Skin epidermis (tissue), 12 donors: Measurements from ENCODE around the gene PIWIL1.

ENCODE experiments used
- H3K27ac ChIP-seq, 21 experiments: fragments of 200-600 bp; sonication (generic) in 11 of 21; one replicate each; pipeline ENCODE4 v1.5.0; 2020; ENCODE audit warnings: mild to moderate bottlenecking in 3 of 21, inconsistent platforms in 2 of 21, moderate library complexity in 2 of 21
- H3K4me3 ChIP-seq, 7 experiments: fragments of 200-600 bp; sonication (generic) in 2 of 7; one replicate each; pipeline ENCODE4 v1.5.0; 2020; ENCODE audit warnings: inconsistent platforms in 2 of 7, mild to moderate bottlenecking in 2 of 7, moderate library complexity in 1 of 7

The PIWIL1 gene

DNA sequence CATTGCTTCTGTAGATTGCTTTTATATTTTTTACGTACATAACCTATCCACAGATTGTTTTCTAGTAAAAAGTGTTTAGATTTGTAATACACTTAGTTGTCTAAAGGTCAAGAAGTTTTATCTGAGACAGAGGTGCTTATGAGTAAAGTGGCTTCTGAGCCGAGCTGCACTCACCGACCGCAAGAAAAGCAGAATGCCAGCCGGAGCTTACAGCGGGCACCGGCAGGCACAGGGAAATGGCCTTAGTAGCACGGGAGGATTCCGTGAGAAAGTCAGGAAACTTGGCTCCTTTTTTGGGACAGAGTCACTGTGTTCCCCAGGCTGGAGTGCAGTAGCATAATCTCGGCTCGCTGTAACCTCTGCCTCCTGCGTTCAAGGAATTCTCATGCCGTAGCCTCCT is 29.8 kb downstream of the PIWIL1 start:
- no peak overlapping the region for H3K4me3 ChIP-seq
- no peak overlapping the region for H3K27ac ChIP-seq

DNA sequence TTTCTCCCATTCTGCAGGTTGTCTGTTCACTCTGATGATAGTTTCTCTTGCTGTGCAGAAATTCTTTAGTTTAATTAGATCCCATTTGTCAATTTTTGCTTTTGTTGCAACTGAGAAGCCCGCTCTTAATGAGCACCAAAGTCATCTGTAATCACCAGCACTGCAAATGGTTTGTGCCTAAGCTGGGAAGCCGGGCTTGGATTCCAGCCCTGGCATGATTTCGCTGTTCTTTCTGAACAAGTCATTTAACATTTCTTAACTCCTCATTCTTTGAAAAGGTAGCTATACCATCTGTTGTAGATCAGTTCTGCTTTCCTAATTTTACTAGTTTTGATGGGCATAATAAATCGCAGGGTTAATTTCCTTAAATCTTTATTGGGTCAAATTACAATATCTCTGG is 32.1 kb downstream of the PIWIL1 start:
- no peak overlapping the region for H3K4me3 ChIP-seq
- no peak overlapping the region for H3K27ac ChIP-seq

DNA sequence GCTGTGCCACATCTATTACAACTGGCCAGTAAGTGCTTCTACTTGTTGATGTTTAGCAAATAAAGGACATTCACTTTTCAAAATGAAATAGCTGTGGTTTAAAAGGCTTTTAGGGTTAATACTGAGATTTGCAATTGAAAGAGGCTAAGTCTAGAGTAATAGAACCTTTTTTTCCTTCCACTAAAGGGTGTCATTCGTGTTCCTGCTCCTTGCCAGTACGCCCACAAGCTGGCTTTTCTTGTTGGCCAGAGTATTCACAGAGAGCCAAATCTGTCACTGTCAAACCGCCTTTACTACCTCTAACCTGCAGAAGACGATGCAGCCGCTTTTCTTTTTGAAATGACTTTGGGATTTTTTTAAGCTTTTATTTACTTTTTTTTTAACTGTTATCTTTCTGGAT is 33.6 kb downstream of the PIWIL1 start:
- no peak overlapping the region for H3K27ac ChIP-seq
- no peak overlapping the region for H3K4me3 ChIP-seq

DNA sequence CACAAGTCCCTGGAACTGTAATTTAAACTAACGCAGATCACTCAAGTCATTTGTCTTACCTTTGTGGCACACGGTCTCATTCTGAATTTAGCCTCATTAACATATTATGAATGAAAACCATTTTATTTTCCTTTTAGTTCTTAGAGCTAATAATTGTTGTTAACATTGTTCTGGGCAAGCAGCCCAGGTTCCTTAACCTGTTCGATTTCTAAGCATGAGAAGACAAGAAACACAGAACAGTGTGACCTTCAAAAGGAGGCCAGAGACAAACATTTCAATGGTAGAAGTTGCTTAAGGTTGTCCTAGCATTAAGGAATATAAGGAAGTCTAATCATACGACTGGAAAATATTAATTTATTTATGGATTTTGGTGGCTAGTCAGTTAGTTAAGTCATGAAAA is 35.2 kb downstream of the PIWIL1 start:
- Histone ChIP-seq H3K27ac (no peak overlapping the region), H3K4me3 (no peak overlapping the region)

DNA sequence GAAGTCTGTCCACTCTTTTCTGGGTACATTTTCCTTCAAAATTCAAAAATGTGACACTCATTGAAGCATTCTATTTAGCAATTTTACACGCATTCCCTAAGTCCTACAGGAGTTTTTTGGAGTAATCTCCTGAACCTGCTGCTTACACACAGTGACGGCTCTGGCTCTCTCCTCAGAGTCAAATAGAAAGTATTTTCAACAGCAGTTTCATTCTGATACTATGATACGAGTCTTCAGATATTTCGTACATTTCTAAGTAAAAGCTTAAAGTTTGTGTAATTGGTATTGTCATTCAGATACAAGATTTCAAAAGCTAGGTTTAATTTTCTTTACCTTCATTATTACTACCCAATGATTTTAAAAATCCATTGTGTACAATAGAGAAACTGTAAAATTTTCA is 36.4 kb downstream of the PIWIL1 start:
- Histone ChIP-seq H3K27ac (no peak overlapping the region), H3K4me3 (no peak overlapping the region)

DNA sequence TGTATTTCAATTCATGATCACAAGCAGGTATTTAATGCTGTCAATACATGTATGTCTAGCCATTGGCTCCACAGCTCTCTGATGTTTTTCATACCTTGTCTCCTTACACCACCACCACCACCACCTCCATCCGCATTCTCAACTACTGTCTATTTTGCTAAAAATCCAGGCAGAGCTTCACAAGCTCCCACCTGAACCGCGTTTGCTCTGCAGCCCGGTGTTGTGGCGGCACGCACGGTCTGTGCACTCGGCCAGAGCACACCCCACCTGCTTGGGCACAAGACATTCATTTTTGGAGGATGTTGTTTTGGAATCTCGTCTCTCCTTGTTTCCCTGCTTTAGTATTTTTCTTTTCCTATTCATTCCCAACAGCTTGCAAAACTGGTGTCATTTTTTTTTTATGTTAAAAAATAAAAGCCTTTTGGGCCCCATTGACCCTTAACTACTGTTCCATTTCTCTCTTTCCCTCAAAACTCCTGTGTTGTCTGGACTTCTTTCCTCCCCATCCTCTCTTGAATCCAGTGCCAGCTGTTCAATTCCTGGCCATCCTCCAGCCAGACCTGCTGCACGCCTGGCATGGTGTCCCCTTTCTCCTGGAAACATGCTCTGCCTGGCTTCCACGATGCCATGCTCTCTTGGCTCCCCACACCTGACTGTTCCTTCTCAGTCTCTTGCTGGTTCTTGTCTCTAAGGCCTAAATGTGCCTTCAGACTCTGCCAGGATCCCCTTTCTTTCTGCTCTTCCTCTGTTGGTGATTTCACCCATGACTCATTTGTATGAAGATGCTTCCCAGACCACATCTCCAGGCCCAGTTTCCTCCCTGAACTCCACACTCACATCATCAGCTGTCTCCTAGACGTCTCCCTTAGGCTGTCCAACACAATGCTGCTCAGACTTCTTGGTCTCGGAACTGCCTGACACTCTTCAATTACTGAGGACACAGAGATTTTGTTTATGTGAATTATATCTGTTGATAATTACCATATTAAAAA is 37.9 kb downstream of the PIWIL1 start:
- Histone ChIP-seq H3K27ac (no peak overlapping the region), H3K4me3 (no peak overlapping the region)

DNA sequence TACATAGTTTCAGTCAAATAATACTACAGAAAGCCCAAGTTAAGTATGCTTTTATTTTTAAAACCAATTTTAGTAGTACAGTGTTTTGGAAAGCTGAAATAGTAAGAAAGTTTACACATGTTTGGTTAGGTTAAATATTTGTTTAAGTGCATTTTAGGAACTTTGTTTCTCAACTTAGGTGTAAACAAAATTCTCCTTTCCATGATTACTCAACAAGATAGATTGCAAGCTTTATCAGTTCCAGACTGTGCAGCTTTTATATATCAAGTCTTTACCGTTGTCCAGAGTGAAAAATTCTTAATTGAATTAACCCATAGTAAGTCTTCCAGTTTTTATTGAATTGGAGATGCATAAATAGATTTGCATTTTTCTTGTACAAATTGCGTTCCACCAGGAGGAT is 45.1 kb downstream of the PIWIL1 start:
- no peak overlapping the region for H3K27ac ChIP-seq
- no peak overlapping the region for H3K4me3 ChIP-seq

DNA sequence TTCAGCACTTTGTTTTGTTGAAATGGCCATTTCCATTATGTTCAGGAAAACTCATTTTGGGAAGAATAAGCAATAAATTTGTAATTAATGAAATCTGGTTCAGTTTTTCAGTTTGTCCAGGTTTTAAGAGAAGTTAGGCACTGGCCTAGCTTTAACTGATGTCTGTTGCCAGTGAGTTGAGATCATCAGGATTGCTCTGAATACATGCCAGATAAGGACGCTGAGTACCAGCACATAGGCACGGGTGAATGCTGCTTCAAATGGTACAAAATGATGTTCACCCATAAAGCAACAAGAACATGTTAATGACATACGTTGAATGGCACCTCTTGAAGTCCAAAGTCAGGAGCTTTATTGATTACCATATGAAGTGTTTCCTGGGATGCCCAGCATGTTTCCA is 46.5 kb downstream of the PIWIL1 start:
- H3K27ac ChIP-seq: no peak overlapping the region
- H3K4me3 ChIP-seq: no peak overlapping the region

DNA sequence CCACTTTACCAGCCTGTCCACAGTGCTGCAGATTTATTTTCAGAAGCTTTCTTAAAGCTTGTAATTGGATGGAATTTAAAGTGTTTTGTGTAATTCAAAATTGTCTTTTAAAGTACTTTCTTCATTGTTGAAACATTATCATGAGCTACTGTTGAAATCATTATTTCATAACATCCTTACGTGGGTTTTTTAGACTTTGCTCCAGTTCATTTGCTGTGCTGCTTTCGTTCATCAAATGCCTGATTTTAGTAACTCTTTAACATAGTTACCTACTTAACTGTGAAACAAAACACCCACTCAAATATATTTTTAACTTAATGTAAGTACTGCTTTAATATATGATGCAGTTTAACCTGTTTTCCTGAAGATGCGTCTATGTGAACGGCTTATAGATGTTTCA is 47.5 kb downstream of the PIWIL1 start:
- H3K4me3 ChIP-seq: no peak overlapping the region
- H3K27ac ChIP-seq: no peak overlapping the region

DNA sequence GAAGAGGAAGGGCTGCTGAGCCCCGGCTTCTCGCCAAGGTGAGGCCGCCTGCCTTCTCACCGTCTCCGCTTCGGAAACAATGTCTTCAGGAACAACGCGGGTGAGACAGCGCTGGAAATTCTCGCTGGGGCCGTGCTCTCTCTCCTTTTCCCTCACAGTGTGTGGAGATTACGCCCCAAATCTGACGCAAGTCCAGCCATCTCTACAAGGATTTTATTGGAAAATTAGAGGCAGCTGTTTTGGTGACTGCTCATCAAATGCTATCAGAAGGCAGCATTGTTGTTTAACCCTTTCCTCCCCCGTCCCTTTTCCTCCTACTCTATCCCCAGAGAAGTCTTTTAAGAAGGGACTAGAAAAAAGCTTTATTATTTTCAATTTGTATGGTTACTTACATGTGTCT is 53.5 kb downstream of the PIWIL1 start:
- Histone ChIP-seq H3K27ac (no peak overlapping the region), H3K4me3 (no peak overlapping the region)

DNA sequence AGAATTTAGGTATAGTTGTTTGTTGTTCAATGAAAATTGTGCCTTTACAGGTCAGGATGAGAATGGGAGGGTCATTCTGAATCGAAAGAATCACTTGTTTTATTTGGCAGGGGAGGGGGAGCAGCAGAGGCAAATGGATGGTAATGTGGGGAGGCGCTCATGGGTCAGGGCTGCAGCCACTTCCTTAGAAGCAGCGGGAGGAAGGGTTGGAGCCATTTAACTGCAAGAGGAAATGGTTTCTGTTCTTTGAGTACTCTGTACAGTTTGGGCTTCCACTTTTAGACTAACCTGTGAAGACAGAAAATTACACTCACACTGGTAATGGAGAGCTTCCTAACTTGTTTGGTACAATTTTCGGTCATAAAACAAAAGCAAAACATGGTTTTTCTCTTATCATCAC is 57.2 kb downstream of the PIWIL1 start:
- no peak overlapping the region for H3K27ac ChIP-seq
- no peak overlapping the region for H3K4me3 ChIP-seq

DNA sequence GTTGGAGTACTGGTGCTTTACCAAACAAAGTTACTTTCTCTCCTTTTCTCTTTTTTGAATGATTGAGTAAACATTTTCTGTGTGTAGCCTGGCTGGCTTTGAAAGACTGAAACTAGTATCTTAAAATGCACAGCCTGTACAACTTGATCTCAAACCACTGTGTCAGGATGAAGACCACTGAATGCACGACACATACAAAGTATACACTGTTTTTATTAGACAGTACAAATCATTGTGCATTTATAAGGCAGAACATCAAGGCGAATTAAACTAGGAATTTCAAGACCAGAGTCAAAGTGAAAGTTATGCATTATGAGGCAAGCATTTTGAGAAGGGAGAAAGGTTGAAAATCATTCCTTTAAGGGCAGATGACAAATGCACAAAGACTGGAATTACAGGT is 59.0 kb downstream of the PIWIL1 start:
- H3K27ac ChIP-seq: no peak overlapping the region
- H3K4me3 ChIP-seq: no peak overlapping the region

DNA sequence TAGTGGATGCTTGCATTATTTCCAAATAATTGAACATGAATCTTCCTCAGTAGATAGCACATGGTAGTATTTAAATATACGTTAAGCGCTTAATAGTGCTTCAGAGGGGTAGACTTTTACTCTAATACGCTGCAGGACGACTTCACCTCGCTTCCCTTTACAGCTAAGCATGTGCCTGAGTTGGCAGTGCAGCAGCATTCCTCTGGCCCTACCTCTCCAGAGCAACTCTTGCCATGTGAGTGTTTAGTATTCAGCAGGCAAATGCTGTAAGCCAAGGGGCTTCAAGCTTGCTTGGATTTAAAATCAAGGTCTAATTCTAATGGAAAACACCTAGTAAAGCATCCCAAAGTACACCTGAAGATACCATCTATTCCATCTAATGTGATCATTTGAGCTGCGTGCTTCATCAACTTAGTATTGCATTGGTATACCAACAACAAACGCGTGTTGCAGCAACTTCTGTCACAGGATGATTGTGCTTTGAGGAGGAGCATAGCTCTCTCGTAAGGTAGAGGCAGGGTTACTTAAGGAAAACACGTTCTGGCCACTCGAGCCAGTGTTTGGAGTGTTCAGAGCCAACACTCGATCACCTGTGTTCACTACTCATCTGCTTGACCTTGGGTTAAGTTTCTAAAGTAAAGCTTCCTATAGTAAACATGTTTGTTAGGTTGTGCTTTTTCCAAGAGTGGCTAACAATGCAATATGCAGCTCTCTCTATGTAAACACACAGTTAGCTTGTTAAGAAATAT is 60.6 kb downstream of the PIWIL1 start:
- Histone ChIP-seq H3K4me3 (no peak overlapping the region), H3K27ac (no peak overlapping the region)

DNA sequence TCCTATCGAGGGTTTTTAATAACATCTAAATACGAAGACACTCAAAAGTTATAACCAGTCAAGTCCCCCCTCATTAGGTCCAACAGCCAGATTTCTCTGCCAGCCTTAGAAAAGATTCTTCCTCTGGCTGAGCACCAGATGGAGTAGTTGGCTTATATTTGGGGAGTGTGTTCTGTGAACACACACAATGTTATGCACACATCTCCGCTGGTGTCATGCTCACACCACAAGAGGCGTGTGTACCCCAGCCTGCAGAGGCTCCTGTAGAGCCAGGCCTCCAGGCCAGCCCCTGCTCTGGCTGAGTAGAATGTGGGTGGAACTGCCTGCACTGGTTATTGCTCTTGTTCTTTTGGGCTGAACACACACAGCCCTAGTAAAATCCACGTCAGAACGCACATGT is 64.0 kb downstream of the PIWIL1 start:
- Histone ChIP-seq H3K4me3 (no peak overlapping the region), H3K27ac (no peak overlapping the region)

DNA sequence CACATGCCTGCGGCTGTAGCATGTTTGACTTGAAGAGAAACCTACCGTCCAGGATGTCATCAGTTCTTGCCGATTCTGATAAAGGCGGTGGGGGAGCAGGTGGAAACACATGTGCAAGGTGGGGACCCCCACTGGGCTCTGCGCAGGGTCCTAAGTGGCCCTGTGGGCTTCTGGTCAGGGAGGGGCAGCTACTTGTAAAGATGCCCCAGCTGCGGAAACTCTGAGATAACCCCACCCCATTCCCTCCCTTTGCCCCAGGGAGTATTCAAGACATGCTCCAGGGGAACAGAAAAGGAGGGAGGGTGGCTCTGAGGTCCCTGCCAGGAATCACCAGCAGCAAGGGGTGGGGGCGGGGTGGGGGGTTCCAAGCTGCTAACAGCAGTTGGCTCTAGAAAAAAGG is 67.6 kb downstream of the PIWIL1 start:
- H3K4me3 ChIP-seq: no peak overlapping the region
- no peak overlapping the region for H3K27ac ChIP-seq

DNA sequence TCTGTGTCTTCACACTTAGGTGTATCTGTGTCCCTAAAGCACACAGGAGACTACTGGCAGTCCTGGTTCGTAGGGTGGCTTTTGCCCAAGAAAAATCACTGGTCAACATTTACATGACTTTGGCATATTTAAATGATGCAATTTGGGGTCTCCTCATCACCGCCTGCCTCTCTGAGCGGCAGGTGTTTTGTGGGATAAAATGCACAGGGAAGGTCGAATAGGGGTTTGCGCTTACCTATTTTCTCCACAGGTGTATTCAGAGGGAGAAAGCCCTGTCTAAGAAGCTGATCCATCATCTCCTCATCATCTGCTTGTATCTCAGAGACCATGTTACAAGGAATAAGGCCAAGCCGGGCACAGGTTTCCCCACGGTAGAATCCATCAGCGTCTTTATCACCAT is 74.7 kb downstream of the PIWIL1 start:
- no peak overlapping the region for H3K27ac ChIP-seq
- no peak overlapping the region for H3K4me3 ChIP-seq

DNA sequence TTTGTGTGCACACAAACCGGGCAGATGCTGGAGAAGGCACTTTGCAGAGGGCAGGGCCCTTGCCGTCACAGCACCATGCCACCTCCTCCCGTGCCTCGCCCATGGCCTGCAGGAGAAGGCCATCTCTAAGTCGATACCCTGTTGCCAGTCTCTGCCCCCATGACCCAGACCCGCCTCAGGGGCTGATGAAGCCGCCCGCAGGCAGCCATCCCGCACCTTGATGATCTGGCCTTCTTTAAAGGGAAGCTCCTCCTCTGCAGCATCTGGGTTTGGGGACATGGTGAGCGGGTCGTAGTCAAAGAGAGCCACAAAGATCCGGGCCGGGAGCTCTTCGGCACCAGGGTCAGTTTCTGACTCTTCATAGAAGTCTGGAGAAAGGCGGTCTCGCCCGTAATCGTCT is 76.2 kb downstream of the PIWIL1 start:
- H3K27ac ChIP-seq: no peak overlapping the region
- H3K4me3 ChIP-seq: no peak overlapping the region

DNA sequence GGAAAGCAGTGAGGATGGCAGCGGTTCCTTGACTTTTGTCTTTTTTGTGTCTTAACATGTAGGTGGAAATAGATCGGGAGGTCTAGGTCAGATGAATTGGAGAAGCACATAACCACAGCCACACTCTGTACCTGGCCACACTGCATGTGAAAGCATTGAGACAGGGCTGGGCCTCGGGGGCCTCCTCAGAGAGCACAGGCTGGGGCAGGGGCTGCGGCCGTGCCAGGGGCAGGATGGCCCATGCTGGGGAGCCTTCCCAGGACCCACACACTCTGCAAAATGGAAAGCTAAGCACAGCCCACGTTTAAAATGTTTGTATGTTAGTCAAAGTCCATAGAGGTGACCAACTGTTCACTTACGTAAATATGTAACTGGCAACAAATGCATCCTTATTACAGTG is 76.7 kb downstream of the PIWIL1 start:
- H3K27ac ChIP-seq: no peak overlapping the region
- H3K4me3 ChIP-seq: no peak overlapping the region

DNA sequence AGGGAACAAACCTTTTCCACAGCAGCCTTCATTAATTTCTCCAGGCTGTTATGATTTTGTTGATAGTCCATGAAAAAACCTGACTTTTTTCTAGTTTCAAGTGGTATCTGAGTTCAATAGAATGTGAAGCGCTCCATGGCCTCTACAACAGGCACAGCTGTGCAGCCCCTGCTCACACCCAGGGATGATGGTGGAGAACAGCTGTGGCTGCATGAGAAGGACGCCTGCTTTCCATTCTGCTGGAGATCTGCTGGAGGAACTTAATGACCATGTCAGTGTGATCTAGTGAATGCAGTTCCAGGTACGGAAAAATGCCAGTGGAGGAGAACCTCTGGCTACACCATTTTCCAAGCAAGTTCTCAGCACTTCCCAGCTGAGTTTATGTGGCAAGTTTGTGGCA is 80.6 kb downstream of the PIWIL1 start:
- no peak overlapping the region for H3K4me3 ChIP-seq
- H3K27ac ChIP-seq: no peak overlapping the region

DNA sequence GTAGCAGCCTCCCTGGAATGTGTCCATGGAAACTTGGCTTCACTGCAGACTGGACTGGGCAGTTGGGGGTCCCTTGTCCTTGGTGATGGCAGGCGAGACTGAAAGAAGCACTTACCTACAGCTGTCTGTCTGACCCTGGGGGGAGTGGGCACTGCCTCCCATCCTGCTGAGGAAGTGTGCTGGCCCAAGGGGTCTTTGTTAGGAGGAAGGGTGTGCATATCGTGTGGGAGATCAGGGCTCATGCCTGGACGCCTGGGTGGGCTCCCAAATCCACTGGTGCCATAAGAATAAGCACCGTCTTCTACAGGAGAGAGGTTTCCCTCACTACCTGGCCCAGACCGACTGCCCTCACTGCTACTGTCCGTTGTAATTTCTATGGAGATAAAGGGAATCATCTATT is 81.4 kb downstream of the PIWIL1 start:
- no peak overlapping the region for H3K27ac ChIP-seq
- H3K4me3 ChIP-seq: no peak overlapping the region

DNA sequence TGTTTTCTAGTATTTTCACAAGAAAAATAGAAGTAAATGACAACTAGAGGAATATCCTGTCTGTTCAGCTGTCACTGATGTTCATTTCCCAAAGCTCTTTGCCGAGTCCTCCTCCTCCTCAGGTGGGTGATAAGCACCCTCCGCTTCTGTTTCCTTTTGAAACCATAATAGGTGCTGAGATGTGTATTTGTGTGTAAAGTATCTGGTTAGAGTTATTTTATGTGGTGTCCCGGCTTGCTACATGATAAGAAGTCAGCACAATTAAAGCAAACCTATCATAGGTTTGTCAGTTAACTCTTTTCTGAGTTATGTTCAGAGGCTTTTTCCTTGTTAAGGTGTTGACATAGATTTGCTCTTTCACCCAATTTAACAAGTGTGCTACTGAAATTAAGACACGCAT is 82.4 kb downstream of the PIWIL1 start:
- Histone ChIP-seq H3K4me3 (no peak overlapping the region), H3K27ac (no peak overlapping the region)
